ENCODE data around the gene HTR3B.

The HTR3B gene

GRCh38 chr11:113991718-113992458 lies 87.3 kb downstream of the HTR3B start:
- DNase-seq = no peak

GRCh38 chr11:113992459-113993110 lies 88.0 kb downstream of the HTR3B start:
- no peak for DNase-seq

GRCh38 chr11:113994077-113994954 lies 89.7 kb downstream of the HTR3B start:
- no peak for DNase-seq
